ENCODE results near the gene LOC128125822.

The LOC128125822 gene

GRCh38 chr6:63600136-63600535 lies 27.9 kb downstream of the LOC128125822 start:
- H3K27me3 Mint-ChIP-seq, result peaks cover 0 to 12% of the 10 kb centered on the region in 2 donors
- ATAC-seq (replicated peaks) (no peak), DNase-seq (no peak)
- peaks cover 8 to 17% of the 10 kb centered on the region in 2 donors for H3K4me1 Mint-ChIP-seq (ENCODE audit: low read depth in 2 of 2)
- no peak overlapping the region for H3K27ac Mint-ChIP-seq
- H3K36me3 Mint-ChIP-seq (ENCODE audit: insufficient read depth), result peaks cover 2% of the 10 kb centered on the region
- H3K4me3 Mint-ChIP-seq, result no peak overlapping the region
- no peaks in the 10 kb centered on the region for H3K9me3 Mint-ChIP-seq

GRCh38 chr6:63609231-63609630 lies 37.0 kb downstream of the LOC128125822 start:
- H3K4me3 Mint-ChIP-seq, result no peak overlapping the region
- H3K27me3 Mint-ChIP-seq, result peaks cover 6 to 12% of the 10 kb centered on the region in 2 donors
- DNase-seq (no peak), ATAC-seq (replicated peaks) (no peak)
- H3K9me3 Mint-ChIP-seq, result no peaks in the 10 kb centered on the region
- H3K36me3 Mint-ChIP-seq (ENCODE audit: insufficient read depth), result no peaks in the 10 kb centered on the region
- no peaks in the 10 kb centered on the region for H3K4me1 Mint-ChIP-seq (ENCODE audit: low read depth in 2 of 2)
- no peak overlapping the region for H3K27ac Mint-ChIP-seq

GRCh38 chr6:63610944-63611343 lies 38.7 kb downstream of the LOC128125822 start:
- no peaks in the 10 kb centered on the region for H3K36me3 Mint-ChIP-seq (ENCODE audit: insufficient read depth)
- H3K27ac Mint-ChIP-seq, result no peak overlapping the region
- H3K4me1 Mint-ChIP-seq (ENCODE audit: low read depth in 2 of 2), result no peaks in the 10 kb centered on the region
- H3K27me3 Mint-ChIP-seq, result peaks cover 4 to 7% of the 10 kb centered on the region in 2 donors
- H3K4me3 Mint-ChIP-seq, result no peak overlapping the region
- DNase-seq, result no peak
- ATAC-seq (replicated peaks), result no peak
- no peaks in the 10 kb centered on the region for H3K9me3 Mint-ChIP-seq

GRCh38 chr6:63611560-63611959 lies 39.3 kb downstream of the LOC128125822 start:
- Mint-ChIP-seq H3K4me1 (ENCODE audit: low read depth in 2 of 2) (no peaks in the 10 kb centered on the region), H3K27ac (no peak overlapping the region), H3K27me3 (peaks cover 10 to 13% of the 10 kb centered on the region in 2 donors), H3K36me3 (ENCODE audit: insufficient read depth) (no peaks in the 10 kb centered on the region), H3K9me3 (no peaks in the 10 kb centered on the region), H3K4me3 (no peak overlapping the region)
- DNase-seq (no peak), ATAC-seq (replicated peaks) (no peak)

- Mint-ChIP-seq H3K4me1 (ENCODE audit: low read depth in 2 of 2) (no peaks in the 10 kb centered on the region), H3K27me3 (peaks cover 40 to 50% of the 10 kb centered on the region in 2 donors), H3K36me3 (ENCODE audit: insufficient read depth) (no peaks in the 10 kb centered on the region), H3K9me3 (no peaks in the 10 kb centered on the region), H3K27ac (no peak overlapping the region), H3K4me3 (no peak overlapping the region)
- ATAC-seq (replicated peaks) (no peak), DNase-seq (no peak)
Measured at GRCh38 chr6:63615590-63615989, 43.3 kb downstream of the LOC128125822 start.
